C4-2B (cell line): Measurements from ENCODE around the gene NPAS3.

Source experiments
- ZFX ChIP-seq: fragments of 450-650 bp; IDR thresholded peaks from 2 replicates; pipeline ENCODE4 v1.6.1; 2017
- TF ChIP-seq, protein P1 (sequence below): fragments of 450-650 bp; conservative IDR thresholded peaks from 2 replicates; pipeline ENCODE4 v1.5.1; 2017; ENCODE audit warnings: mild to moderate bottlenecking

DNA sequence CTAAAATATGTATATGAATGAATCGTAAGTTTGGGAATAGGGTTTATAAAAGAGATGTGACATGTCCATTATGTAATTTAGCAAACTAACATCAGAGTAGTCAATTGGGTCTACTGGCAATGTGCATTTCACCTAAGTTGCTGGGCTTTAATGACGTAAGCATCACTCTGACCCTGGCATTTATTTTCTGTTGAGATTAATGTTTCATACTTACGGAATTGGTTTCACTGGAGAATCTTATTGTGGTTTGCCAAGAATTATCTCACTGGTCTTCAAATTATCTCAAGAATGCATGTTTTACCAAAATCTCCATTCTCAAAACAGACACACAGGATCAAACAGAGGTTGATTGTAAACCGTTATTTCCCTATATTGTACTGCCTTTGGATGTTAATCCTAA, 437.1 kb downstream of the NPAS3 start:
- TF ChIP-seq, protein P1, sequence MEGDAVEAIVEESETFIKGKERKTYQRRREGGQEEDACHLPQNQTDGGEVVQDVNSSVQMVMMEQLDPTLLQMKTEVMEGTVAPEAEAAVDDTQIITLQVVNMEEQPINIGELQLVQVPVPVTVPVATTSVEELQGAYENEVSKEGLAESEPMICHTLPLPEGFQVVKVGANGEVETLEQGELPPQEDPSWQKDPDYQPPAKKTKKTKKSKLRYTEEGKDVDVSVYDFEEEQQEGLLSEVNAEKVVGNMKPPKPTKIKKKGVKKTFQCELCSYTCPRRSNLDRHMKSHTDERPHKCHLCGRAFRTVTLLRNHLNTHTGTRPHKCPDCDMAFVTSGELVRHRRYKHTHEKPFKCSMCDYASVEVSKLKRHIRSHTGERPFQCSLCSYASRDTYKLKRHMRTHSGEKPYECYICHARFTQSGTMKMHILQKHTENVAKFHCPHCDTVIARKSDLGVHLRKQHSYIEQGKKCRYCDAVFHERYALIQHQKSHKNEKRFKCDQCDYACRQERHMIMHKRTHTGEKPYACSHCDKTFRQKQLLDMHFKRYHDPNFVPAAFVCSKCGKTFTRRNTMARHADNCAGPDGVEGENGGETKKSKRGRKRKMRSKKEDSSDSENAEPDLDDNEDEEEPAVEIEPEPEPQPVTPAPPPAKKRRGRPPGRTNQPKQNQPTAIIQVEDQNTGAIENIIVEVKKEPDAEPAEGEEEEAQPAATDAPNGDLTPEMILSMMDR: no peak
- TF ChIP-seq ZFX: no peak
